HEK293T (cell line): Measurements from ENCODE around the gene FMO2.

Experiments used
- BHLHE40 ChIP-seq: fragments of 450-650 bp; IDR thresholded peaks from 2 replicates; pipeline ENCODE4 v1.6.1; 2016; ENCODE audit warnings: mild to moderate bottlenecking, moderate library complexity, borderline replicate concordance
- L3MBTL2 ChIP-seq: fragments of 450-650 bp; conservative IDR thresholded peaks from 2 replicates; pipeline ENCODE4 v1.6.1; 2016; ENCODE audit warnings: mild to moderate bottlenecking
- ZNF384 ChIP-seq: fragments of 450-650 bp; IDR thresholded peaks from 2 replicates; pipeline ENCODE4 v1.6.1; 2016

- TF ChIP-seq ZNF384 (no peak), L3MBTL2 (no peak), BHLHE40 (no peak)
Observed at GRCh38 chr1:171248302-171248701, 63.2 kb downstream of the FMO2 start, which contains the start of gene FMO1.
